ENCODE measurements around the gene MEMO1.
"Not testable (repeated sequence)": the region's sequence is repeated elsewhere in the genome, so short reads cannot be mapped to it uniquely, and the experiment has no call there.

GRCh38 chr2:31900156-31900555 is 110.7 kb downstream of the MEMO1 start:
- not testable (repeated sequence) for TF ChIP-seq CTCF (conservative IDR thresholded peaks at IDR 0.05); ZFX (IDR thresholded peaks at IDR 0.05)
